Measurements from ENCODE around the gene RAB26.
"Not testable (repeated sequence)": the region's sequence is repeated elsewhere in the genome, so short reads cannot be mapped to it uniquely, and the experiment has no call there.

The RAB26 gene

GRCh38 chr16:2197765-2198164, 49.3 kb downstream of the RAB26 start:
- Histone ChIP-seq H3K27me3 (peaks cover 2 to 60% of the 10 kb centered on the region in 2 donors), H3K27ac (no peak overlapping the region), H3K9me3 (no peaks in the 10 kb centered on the region), H3K4me1 (peaks cover 0 to 21% (median 16%) of the 10 kb centered on the region in 4 donors), H3K4me3 (no peak overlapping the region), H3K36me3 (no peaks in the 10 kb centered on the region)
- TF ChIP-seq, protein P1, sequence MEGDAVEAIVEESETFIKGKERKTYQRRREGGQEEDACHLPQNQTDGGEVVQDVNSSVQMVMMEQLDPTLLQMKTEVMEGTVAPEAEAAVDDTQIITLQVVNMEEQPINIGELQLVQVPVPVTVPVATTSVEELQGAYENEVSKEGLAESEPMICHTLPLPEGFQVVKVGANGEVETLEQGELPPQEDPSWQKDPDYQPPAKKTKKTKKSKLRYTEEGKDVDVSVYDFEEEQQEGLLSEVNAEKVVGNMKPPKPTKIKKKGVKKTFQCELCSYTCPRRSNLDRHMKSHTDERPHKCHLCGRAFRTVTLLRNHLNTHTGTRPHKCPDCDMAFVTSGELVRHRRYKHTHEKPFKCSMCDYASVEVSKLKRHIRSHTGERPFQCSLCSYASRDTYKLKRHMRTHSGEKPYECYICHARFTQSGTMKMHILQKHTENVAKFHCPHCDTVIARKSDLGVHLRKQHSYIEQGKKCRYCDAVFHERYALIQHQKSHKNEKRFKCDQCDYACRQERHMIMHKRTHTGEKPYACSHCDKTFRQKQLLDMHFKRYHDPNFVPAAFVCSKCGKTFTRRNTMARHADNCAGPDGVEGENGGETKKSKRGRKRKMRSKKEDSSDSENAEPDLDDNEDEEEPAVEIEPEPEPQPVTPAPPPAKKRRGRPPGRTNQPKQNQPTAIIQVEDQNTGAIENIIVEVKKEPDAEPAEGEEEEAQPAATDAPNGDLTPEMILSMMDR (IDR thresholded peaks at IDR 0.05) = no peak
- no peak for DNase-seq
- intact Hi-C loops (cut with DNase I; ENCODE audit: low total_unique reads) = no loop called here

DNA sequence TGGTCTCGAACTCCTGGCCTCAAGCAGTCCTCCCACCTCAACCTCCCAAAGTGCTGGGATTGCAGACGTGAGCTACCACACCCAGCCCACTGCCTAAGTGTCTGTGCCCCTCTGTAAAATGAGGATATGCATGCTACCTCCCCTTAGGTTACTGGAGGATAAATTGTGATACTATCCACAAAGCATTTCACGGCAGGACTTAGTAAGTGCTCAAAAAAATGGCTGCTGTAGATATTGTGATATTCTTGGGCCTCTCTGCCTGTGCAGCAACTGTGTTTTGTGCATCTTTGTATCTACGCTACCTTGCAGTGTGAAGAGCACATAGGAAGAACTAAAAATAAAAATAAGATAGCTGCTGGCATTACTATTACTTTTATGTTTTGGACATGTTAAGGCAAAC, 49.9 kb downstream of the RAB26 start:
- no peak overlapping the region for H3K4me3 ChIP-seq
- no peak for DNase-seq
- no peaks in the 10 kb centered on the region for H3K36me3 ChIP-seq
- intact Hi-C loops (cut with DNase I; ENCODE audit: low total_unique reads) = no loop called here
- peaks cover 2 to 55% of the 10 kb centered on the region in 2 donors for H3K27me3 ChIP-seq
- H3K9me3 ChIP-seq = no peaks in the 10 kb centered on the region
- TF ChIP-seq, protein P1 (IDR thresholded peaks at IDR 0.05) = no peak
- H3K4me1 ChIP-seq = peaks cover 0 to 21% (median 16%) of the 10 kb centered on the region in 4 donors
- no peak overlapping the region for H3K27ac ChIP-seq

GRCh38 chr16:2199095-2199494, 50.7 kb downstream of the RAB26 start:
- intact Hi-C loops (cut with DNase I; ENCODE audit: low total_unique reads) = no loop called here
- DNase-seq = no peak
- H3K9me3 ChIP-seq = no peaks in the 10 kb centered on the region
- H3K36me3 ChIP-seq = no peaks in the 10 kb centered on the region
- peaks cover 2 to 46% of the 10 kb centered on the region in 2 donors for H3K27me3 ChIP-seq
- no peak overlapping the region for H3K27ac ChIP-seq
- H3K4me3 ChIP-seq = no peak overlapping the region
- TF ChIP-seq, protein P1 (IDR thresholded peaks at IDR 0.05) = no peak
- peaks cover 0 to 21% (median 16%) of the 10 kb centered on the region in 4 donors for H3K4me1 ChIP-seq

- peaks cover 0 to 23% (median 16%) of the 10 kb centered on the region in 4 donors for H3K4me1 ChIP-seq
- DNase-seq = no peak
- TF ChIP-seq, protein P1 (IDR thresholded peaks at IDR 0.05) = no peak
- H3K27ac ChIP-seq = no peak overlapping the region
- H3K27me3 ChIP-seq = peaks cover 2 to 41% of the 10 kb centered on the region in 2 donors
- H3K4me3 ChIP-seq = no peak overlapping the region
- intact Hi-C loops (cut with DNase I; ENCODE audit: low total_unique reads) = no loop called here
- no peaks in the 10 kb centered on the region for H3K9me3 ChIP-seq
- no peaks in the 10 kb centered on the region for H3K36me3 ChIP-seq
These were observed 51.3 kb downstream of the RAB26 start for GRCh38 chr16:2199621-2200139.

- intact Hi-C loops (cut with DNase I; ENCODE audit: low total_unique reads) = no loop called here
- DNase-seq = no peak
- H3K9me3 ChIP-seq = no peaks in the 10 kb centered on the region
These were observed 51.9 kb downstream of the RAB26 start for GRCh38 chr16:2200313-2200712.

GRCh38 chr16:2203119-2203688, 54.8 kb downstream of the RAB26 start:
- peaks cover 9 to 17% (median 10%) of the 10 kb centered on the region in 3 donors for H3K36me3 ChIP-seq
- H3K27ac ChIP-seq; intact Hi-C loops (cut with DNase I; ENCODE audit: low total_unique reads); DNase-seq; H3K9me3 ChIP-seq; H3K4me3 ChIP-seq: not testable (repeated sequence)
- H3K27me3 ChIP-seq = peaks cover 0 to 10% of the 10 kb centered on the region in 2 donors
- H3K4me1 ChIP-seq = peaks cover 0 to 18% (median 13%) of the 10 kb centered on the region in 4 donors

More at GRCh38 chr16:2200313-2200712, 51.9 kb downstream of the RAB26 start:
- H3K27ac ChIP-seq = no peak overlapping the region
- no peak overlapping the region for H3K4me3 ChIP-seq
- peaks cover 0 to 22% (median 12%) of the 10 kb centered on the region in 4 donors for H3K4me1 ChIP-seq
- H3K36me3 ChIP-seq = no peaks in the 10 kb centered on the region
- peaks cover 2 to 34% of the 10 kb centered on the region in 2 donors for H3K27me3 ChIP-seq
- TF ChIP-seq, protein P1 (IDR thresholded peaks at IDR 0.05) = no peak

Measured in tibial artery (tissue), 4 donors.